Hepatocyte (in vitro differentiated cells): ENCODE data around the gene CENPT. TPM values are rescaled to one million over a fixed set of nuclear protein-coding genes. Genes with fewer than 3 reads are reported as not detected.

Experiments used
- DNase-seq: peaks from one replicate; pipeline ENCODE4 v3.0.0-alpha.2; 2016; ENCODE audit warnings: low spot score
- H2AFZ ChIP-seq: fragments of 200-600 bp; sonication (generic); 2 replicates; pipeline ENCODE4 v1.6.0; 2016; ENCODE audit warnings: antibody characterized with exemption, mild to moderate bottlenecking
- H3K27ac ChIP-seq: fragments of 200-600 bp; sonication (generic); 2 replicates; pipeline ENCODE4 v1.5.1; 2016; ENCODE audit warnings: mild to moderate bottlenecking
- H3K27me3 ChIP-seq: fragments of 200-600 bp; sonication (generic); 2 replicates; pipeline ENCODE4 v1.6.1; 2016
- H3K36me3 ChIP-seq: fragments of 200-600 bp; sonication (generic); replicated peaks from 2 replicates; pipeline ENCODE4 v1.5.1; 2016; ENCODE audit warnings: low read depth; ENCODE audit not compliant: insufficient read depth
- H3K4me1 ChIP-seq: fragments of 200-600 bp; sonication (generic); 2 replicates; pipeline ENCODE4 v1.5.1; 2016; ENCODE audit warnings: mild to moderate bottlenecking, moderate library complexity; ENCODE audit not compliant: insufficient read depth
- H3K4me2 ChIP-seq: fragments of 200-600 bp; sonication (generic); 2 replicates; pipeline ENCODE4 v1.6.0; 2016
- H3K4me3 ChIP-seq: fragments of 200-600 bp; sonication (generic); 2 replicates; pipeline ENCODE4 v1.5.1; 2016; ENCODE audit warnings: mild to moderate bottlenecking
- H3K79me2 ChIP-seq: fragments of 200-600 bp; sonication (generic); 2 replicates; pipeline ENCODE4 v1.6.0; 2017; ENCODE audit warnings: mild to moderate bottlenecking
- H3K9me2 ChIP-seq: fragments of 200-600 bp; sonication (generic); replicated peaks from 2 replicates; pipeline ENCODE4 v1.6.0; 2017; ENCODE audit warnings: mild to moderate bottlenecking; ENCODE audit not compliant: insufficient read depth
- H3K9me3 ChIP-seq: fragments of 200-600 bp; sonication (generic); 2 replicates; pipeline ENCODE4 v1.5.1; 2016; ENCODE audit warnings: low read depth, mild to moderate bottlenecking
- H4K20me1 ChIP-seq: fragments of 200-600 bp; sonication (generic); 2 replicates; pipeline ENCODE4 v1.6.0; 2016; ENCODE audit warnings: mild to moderate bottlenecking; ENCODE audit not compliant: insufficient read depth, poor library complexity, severe bottlenecking
- EZH2 ChIP-seq: fragments of 200-600 bp; sonication (generic); IDR thresholded peaks from 2 replicates; pipeline ENCODE4 v1.6.1; 2016; ENCODE audit warnings: antibody characterized with exemption, mild to moderate bottlenecking, borderline replicate concordance
- EZH2phosphoT487 ChIP-seq: fragments of 200-600 bp; sonication (generic); IDR thresholded peaks from one replicate; pipeline ENCODE4 v1.6.1; 2018; ENCODE audit warnings: antibody characterized with exemption, mild to moderate bottlenecking, low read depth, moderate library complexity; ENCODE audit not compliant: unreplicated experiment, severe bottlenecking
- WGBS: methylation state at CpG from one replicate; pipeline ENCODE4 v1.1.6; 2016; ENCODE audit warnings: low lambda C conversion rate; ENCODE audit errors: missing lambda C conversion rate; 5-methylcytosine and 5-hydroxymethylcytosine counted together
- polyA plus RNA-seq: library from polyadenylated mRNA; unstranded; fragments of >200 nt; fragmentation: Nextera tagmentation; extraction: Ambion mirVana; gene quantifications from 2 replicates; pipeline ENCODE4 v1.2.1, GENCODE V29; 2016
- total RNA-seq: library from RNA; depleted of rRNA; stranded (reverse); fragments of >200 nt; gene quantifications from 2 replicates; pipeline ENCODE4 v1.2.3, GENCODE V29; 2014
- TF ChIP-seq, protein P1 (sequence below): fragments of 200-600 bp; sonication (generic); IDR thresholded peaks from 2 replicates; pipeline ENCODE4 v1.5.1; 2016; ENCODE audit warnings: antibody characterized with exemption, mild to moderate bottlenecking; ENCODE audit not compliant: poor library complexity

Gene CENPT
- total and polyA plus RNA-seq, 2 experiments from 2014 or later: 38.1 to 84.0 TPM

DNA sequence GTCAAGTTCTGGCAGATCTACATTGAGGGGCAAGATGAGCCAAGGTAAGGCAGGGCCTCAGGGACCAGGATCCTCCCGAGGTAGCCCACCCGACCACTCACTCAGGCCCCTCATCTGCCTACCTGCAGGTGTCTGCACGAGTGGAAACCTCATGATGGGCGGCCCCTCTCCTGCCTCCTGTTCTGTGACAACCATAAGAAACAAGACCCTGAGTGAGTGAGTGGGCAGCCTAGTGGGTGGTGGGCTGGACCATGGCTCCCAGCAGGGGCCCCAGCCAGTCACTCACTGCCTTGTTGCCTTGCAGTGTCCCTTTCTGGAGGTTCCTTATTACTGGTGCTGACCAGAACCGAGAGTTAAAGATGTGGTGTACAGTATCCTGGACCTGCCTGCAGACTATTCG, 30.7 kb upstream of the CENPT start:
- Histone ChIP-seq H3K4me3 (no peak overlapping the region), H4K20me1 (peaks cover 17% of the 10 kb centered on the region), H3K9me2 (no peaks in the 10 kb centered on the region), H3K36me3 (no peaks in the 10 kb centered on the region), H3K27me3 (no peaks in the 10 kb centered on the region), H3K9me3 (no peaks in the 10 kb centered on the region), H3K27ac (no peak overlapping the region), H3K4me2 (no peak overlapping the region), H2AFZ (no peak overlapping the region), H3K4me1 (peaks cover 10% of the 10 kb centered on the region), H3K79me2 (peaks cover 37% of the 10 kb centered on the region)
- TF ChIP-seq EZH2phosphoT487 (no peak), EZH2 (no peak)
- TF ChIP-seq, protein P1, sequence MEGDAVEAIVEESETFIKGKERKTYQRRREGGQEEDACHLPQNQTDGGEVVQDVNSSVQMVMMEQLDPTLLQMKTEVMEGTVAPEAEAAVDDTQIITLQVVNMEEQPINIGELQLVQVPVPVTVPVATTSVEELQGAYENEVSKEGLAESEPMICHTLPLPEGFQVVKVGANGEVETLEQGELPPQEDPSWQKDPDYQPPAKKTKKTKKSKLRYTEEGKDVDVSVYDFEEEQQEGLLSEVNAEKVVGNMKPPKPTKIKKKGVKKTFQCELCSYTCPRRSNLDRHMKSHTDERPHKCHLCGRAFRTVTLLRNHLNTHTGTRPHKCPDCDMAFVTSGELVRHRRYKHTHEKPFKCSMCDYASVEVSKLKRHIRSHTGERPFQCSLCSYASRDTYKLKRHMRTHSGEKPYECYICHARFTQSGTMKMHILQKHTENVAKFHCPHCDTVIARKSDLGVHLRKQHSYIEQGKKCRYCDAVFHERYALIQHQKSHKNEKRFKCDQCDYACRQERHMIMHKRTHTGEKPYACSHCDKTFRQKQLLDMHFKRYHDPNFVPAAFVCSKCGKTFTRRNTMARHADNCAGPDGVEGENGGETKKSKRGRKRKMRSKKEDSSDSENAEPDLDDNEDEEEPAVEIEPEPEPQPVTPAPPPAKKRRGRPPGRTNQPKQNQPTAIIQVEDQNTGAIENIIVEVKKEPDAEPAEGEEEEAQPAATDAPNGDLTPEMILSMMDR: no peak
- 93% methylated on average over 6 of the region's 6 CpGs for WGBS
- DNase-seq: no peak

DNA sequence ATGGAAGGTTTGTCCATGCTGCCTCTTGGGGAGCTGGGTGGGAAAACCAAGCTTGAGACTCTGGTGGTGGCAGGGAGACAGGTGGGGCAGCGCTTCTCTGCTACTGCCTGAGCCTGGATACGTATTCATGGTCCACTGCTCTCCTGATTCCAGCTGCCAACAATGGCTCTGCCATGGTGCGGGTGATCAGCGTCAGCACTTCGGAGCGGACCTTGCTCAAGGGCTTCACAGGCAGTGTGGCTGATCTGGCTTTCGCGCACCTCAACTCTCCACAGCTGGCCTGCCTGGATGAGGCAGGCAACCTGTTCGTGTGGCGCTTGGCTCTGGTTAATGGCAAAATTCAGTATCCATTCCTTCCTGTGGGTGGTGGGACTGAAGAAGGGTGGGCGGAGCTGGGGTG, 29.6 kb upstream of the CENPT start:
- Histone ChIP-seq H3K27ac (no peak overlapping the region), H3K4me1 (peaks cover 10% of the 10 kb centered on the region), H3K79me2 (peaks cover 40% of the 10 kb centered on the region), H4K20me1 (peaks cover 17% of the 10 kb centered on the region), H3K4me3 (no peak overlapping the region), H3K9me2 (no peaks in the 10 kb centered on the region), H3K27me3 (no peaks in the 10 kb centered on the region), H3K9me3 (no peaks in the 10 kb centered on the region), H2AFZ (no peak overlapping the region), H3K36me3 (no peaks in the 10 kb centered on the region), H3K4me2 (no peak overlapping the region)
- TF ChIP-seq, protein P1: no peak
- TF ChIP-seq EZH2 (no peak), EZH2phosphoT487 (no peak)
- no peak for DNase-seq
- 98% methylated on average over 11 of the region's 11 CpGs for WGBS

DNA sequence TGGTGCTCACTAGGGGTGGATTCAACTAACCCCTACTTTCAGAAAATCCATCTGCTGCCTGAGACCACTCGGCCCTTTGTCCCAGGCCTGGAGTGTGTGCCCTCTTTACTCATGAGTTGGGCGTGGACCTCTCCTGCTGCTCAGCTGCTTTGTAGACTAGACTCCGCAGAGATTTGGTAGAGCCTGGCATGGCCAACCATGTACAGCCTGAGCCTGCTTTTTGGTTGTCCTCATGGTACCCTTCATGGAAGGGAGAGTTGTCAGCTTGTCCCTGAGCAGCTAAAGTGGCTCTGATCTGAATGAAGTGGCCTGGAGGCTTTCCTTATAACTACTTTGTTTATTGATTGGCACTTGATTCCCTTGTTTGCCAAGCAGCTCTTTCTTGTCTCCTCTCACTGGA, 26.9 kb upstream of the CENPT start:
- TF ChIP-seq, protein P1: no peak
- TF ChIP-seq EZH2phosphoT487: no peak
- no peak for TF ChIP-seq EZH2
- Histone ChIP-seq H3K4me2 (peak overlapping the region; percentile 86), H3K9me3 (no peaks in the 10 kb centered on the region), H3K9me2 (no peaks in the 10 kb centered on the region), H3K4me1 (peaks cover 10% of the 10 kb centered on the region), H3K79me2 (peaks cover 40% of the 10 kb centered on the region), H4K20me1 (peaks cover 17% of the 10 kb centered on the region), H3K27ac (peak overlapping the region; percentile 88), H3K36me3 (no peaks in the 10 kb centered on the region), H2AFZ (no peak overlapping the region), H3K27me3 (no peaks in the 10 kb centered on the region), H3K4me3 (no peak overlapping the region)
- WGBS: 76% methylated on average over 3 of the region's 3 CpGs
- DNase-seq: no peak
